IPS-15b (cell line): ENCODE data around the gene LMBRD1.
A peak's percentile ranks its signal among the peaks of the same experiment; 100 is the strongest.
"Not testable (repeated sequence)": the region's sequence is repeated elsewhere in the genome, so short reads cannot be mapped to it uniquely, and the experiment has no call there.

Source experiments
- H3K27me3 ChIP-seq: one replicate; pipeline ENCODE4 v1.6.1; 2013; ENCODE audit warnings: low read length; ENCODE audit not compliant: control insufficient read depth, insufficient read depth
- H3K36me3 ChIP-seq: one replicate; pipeline ENCODE4 v1.6.1; 2013; ENCODE audit warnings: low read length; ENCODE audit not compliant: control insufficient read depth, insufficient read depth
- H3K4me1 ChIP-seq: one replicate; pipeline ENCODE4 v1.6.1; 2013; ENCODE audit warnings: mild to moderate bottlenecking, low read length; ENCODE audit not compliant: control insufficient read depth, insufficient read depth
- H3K4me3 ChIP-seq: one replicate; pipeline ENCODE4 v1.5.1; 2013; ENCODE audit warnings: low read depth, low read length
- H3K9ac ChIP-seq: one replicate; pipeline ENCODE4 v1.6.1; 2013; ENCODE audit warnings: low read depth, mild to moderate bottlenecking, low read length
- H3K9me3 ChIP-seq: one replicate; pipeline ENCODE4 v1.6.1; 2013; ENCODE audit warnings: mild to moderate bottlenecking, low read length; ENCODE audit not compliant: control insufficient read depth, insufficient read depth

The LMBRD1 gene

GRCh38 chr6:69795469-69796072 is 1.2 kb downstream of the LMBRD1 start:
- Histone ChIP-seq H3K4me1 (peaks cover 14% of the 10 kb centered on the region), H3K36me3 (no peaks in the 10 kb centered on the region), H3K27me3 (no peaks in the 10 kb centered on the region), H3K4me3 (peak overlapping the region; percentile 95), H3K9me3 (no peaks in the 10 kb centered on the region), H3K9ac (no peak overlapping the region)

- Histone ChIP-seq H3K27me3 (no peaks in the 10 kb centered on the region), H3K4me3 (no peak overlapping the region), H3K9ac (no peak overlapping the region), H3K4me1 (peaks cover 14% of the 10 kb centered on the region), H3K36me3 (no peaks in the 10 kb centered on the region), H3K9me3 (no peaks in the 10 kb centered on the region)
Measured at GRCh38 chr6:69792292-69792691, 4.5 kb downstream of the LMBRD1 start.

GRCh38 chr6:69791065-69791471 is 5.7 kb downstream of the LMBRD1 start:
- Histone ChIP-seq H3K4me3 (no peak overlapping the region), H3K27me3 (no peaks in the 10 kb centered on the region), H3K4me1 (peaks cover 11% of the 10 kb centered on the region), H3K9me3 (no peaks in the 10 kb centered on the region), H3K36me3 (no peaks in the 10 kb centered on the region), H3K9ac (no peak overlapping the region)

- H3K4me3 ChIP-seq, result no peak overlapping the region
- no peak overlapping the region for H3K9ac ChIP-seq
- no peaks in the 10 kb centered on the region for H3K9me3 ChIP-seq
Measured at GRCh38 chr6:69790629-69791028, 6.2 kb downstream of the LMBRD1 start.

GRCh38 chr6:69789578-69789977 is 7.2 kb downstream of the LMBRD1 start:
- H3K9me3 ChIP-seq, result no peaks in the 10 kb centered on the region
- H3K36me3 ChIP-seq, result no peaks in the 10 kb centered on the region
- H3K27me3 ChIP-seq, result no peaks in the 10 kb centered on the region
- no peak overlapping the region for H3K9ac ChIP-seq
- H3K4me3 ChIP-seq, result no peak overlapping the region
- peaks cover 11% of the 10 kb centered on the region for H3K4me1 ChIP-seq

More at GRCh38 chr6:69790629-69791028, 6.2 kb downstream of the LMBRD1 start:
- peaks cover 11% of the 10 kb centered on the region for H3K4me1 ChIP-seq
- no peaks in the 10 kb centered on the region for H3K36me3 ChIP-seq
- no peaks in the 10 kb centered on the region for H3K27me3 ChIP-seq

GRCh38 chr6:69787436-69787835 is 9.4 kb downstream of the LMBRD1 start:
- not testable (repeated sequence) for H3K9me3 ChIP-seq

GRCh38 chr6:69785697-69786096 is 11.1 kb downstream of the LMBRD1 start:
- H3K9me3 ChIP-seq, result no peaks in the 10 kb centered on the region
- no peaks in the 10 kb centered on the region for H3K4me1 ChIP-seq
- H3K36me3 ChIP-seq, result no peaks in the 10 kb centered on the region
- H3K9ac ChIP-seq, result no peak overlapping the region
- H3K4me3 ChIP-seq, result no peak overlapping the region
- no peaks in the 10 kb centered on the region for H3K27me3 ChIP-seq

More at GRCh38 chr6:69787436-69787835, 9.4 kb downstream of the LMBRD1 start:
- H3K27me3 ChIP-seq, H3K36me3 ChIP-seq, H3K4me3 ChIP-seq, H3K9ac ChIP-seq: not testable (repeated sequence)
- peaks cover 11% of the 10 kb centered on the region for H3K4me1 ChIP-seq

- Histone ChIP-seq H3K27me3 (no peaks in the 10 kb centered on the region), H3K4me3 (no peak overlapping the region), H3K4me1 (no peaks in the 10 kb centered on the region), H3K9ac (no peak overlapping the region), H3K36me3 (no peaks in the 10 kb centered on the region), H3K9me3 (no peaks in the 10 kb centered on the region)
Measured at GRCh38 chr6:69784595-69785377, 12.0 kb downstream of the LMBRD1 start.

GRCh38 chr6:69783108-69783507 is 13.7 kb downstream of the LMBRD1 start:
- no peaks in the 10 kb centered on the region for H3K36me3 ChIP-seq
- H3K9me3 ChIP-seq, result no peaks in the 10 kb centered on the region
- H3K27me3 ChIP-seq, result no peaks in the 10 kb centered on the region
- H3K9ac ChIP-seq, result no peak overlapping the region
- no peaks in the 10 kb centered on the region for H3K4me1 ChIP-seq
- no peak overlapping the region for H3K4me3 ChIP-seq

GRCh38 chr6:69780585-69781178 is 16.1 kb downstream of the LMBRD1 start:
- Histone ChIP-seq H3K36me3 (no peaks in the 10 kb centered on the region), H3K27me3 (no peaks in the 10 kb centered on the region), H3K4me3 (no peak overlapping the region), H3K9me3 (no peaks in the 10 kb centered on the region), H3K4me1 (no peaks in the 10 kb centered on the region), H3K9ac (no peak overlapping the region)

GRCh38 chr6:69775941-69776340 is 20.9 kb downstream of the LMBRD1 start:
- Histone ChIP-seq H3K4me3 (no peak overlapping the region), H3K9ac (no peak overlapping the region), H3K36me3 (no peaks in the 10 kb centered on the region), H3K9me3 (no peaks in the 10 kb centered on the region), H3K4me1 (no peaks in the 10 kb centered on the region), H3K27me3 (no peaks in the 10 kb centered on the region)

GRCh38 chr6:69775585-69775849 is 21.3 kb downstream of the LMBRD1 start:
- Histone ChIP-seq H3K4me3 (no peak overlapping the region), H3K27me3 (no peaks in the 10 kb centered on the region), H3K36me3 (no peaks in the 10 kb centered on the region), H3K9me3 (no peaks in the 10 kb centered on the region), H3K4me1 (no peaks in the 10 kb centered on the region), H3K9ac (no peak overlapping the region)
